ENCODE results near the gene IL1F10.

The IL1F10 gene

GRCh38 chr2:113067681-113068080 lies at the start of gene IL1F10:
TSS of gene IL1F10 (plus strand) at chr2:113067970. CDS start at chr2:113072739, 4,769 bp downstream.
- no peak for DNase-seq (ENCODE audit: low read depth in 3 of 3)

GRCh38 chr2:113018509-113018908 lies 49.3 kb upstream of the IL1F10 start:
- no peak for DNase-seq (ENCODE audit: low read depth in 3 of 3)

GRCh38 chr2:113021312-113021711 lies 46.5 kb upstream of the IL1F10 start:
- DNase-seq (ENCODE audit: low read depth in 3 of 3): no peak

GRCh38 chr2:113024764-113025163 lies 43.0 kb upstream of the IL1F10 start:
- DNase-seq (ENCODE audit: low read depth in 3 of 3): no peak

GRCh38 chr2:113025737-113026136 lies 42.0 kb upstream of the IL1F10 start:
- DNase-seq (ENCODE audit: low read depth in 3 of 3): no peak

GRCh38 chr2:113027691-113028090 lies 40.1 kb upstream of the IL1F10 start:
- DNase-seq (ENCODE audit: low read depth in 3 of 3): no peak

GRCh38 chr2:113028112-113028511 lies 39.7 kb upstream of the IL1F10 start:
- DNase-seq (ENCODE audit: low read depth in 3 of 3): no peak

GRCh38 chr2:113032737-113033136 lies 35.0 kb upstream of the IL1F10 start:
- no peak for DNase-seq (ENCODE audit: low read depth in 3 of 3)

- DNase-seq (ENCODE audit: low read depth in 3 of 3): no peak
These were observed 33.8 kb upstream of the IL1F10 start for GRCh38 chr2:113034016-113034415.

GRCh38 chr2:113036763-113037162 lies 31.0 kb upstream of the IL1F10 start:
- DNase-seq (ENCODE audit: low read depth in 3 of 3): no peak

GRCh38 chr2:113038291-113038690 lies 29.5 kb upstream of the IL1F10 start:
- DNase-seq (ENCODE audit: low read depth in 3 of 3): no peak

GRCh38 chr2:113039158-113039557 lies 28.6 kb upstream of the IL1F10 start:
- no peak for DNase-seq (ENCODE audit: low read depth in 3 of 3)

- no peak for DNase-seq (ENCODE audit: low read depth in 3 of 3)
These were observed 28.1 kb upstream of the IL1F10 start for GRCh38 chr2:113039719-113040118.

GRCh38 chr2:113041871-113042270 lies 25.9 kb upstream of the IL1F10 start:
- DNase-seq (ENCODE audit: low read depth in 3 of 3): no peak

GRCh38 chr2:113046465-113046864 lies 21.3 kb upstream of the IL1F10 start:
- no peak for DNase-seq (ENCODE audit: low read depth in 3 of 3)

GRCh38 chr2:113050921-113051895 lies 16.6 kb upstream of the IL1F10 start:
- no peak for DNase-seq (ENCODE audit: low read depth in 3 of 3)

GRCh38 chr2:113052396-113052917 lies 15.3 kb upstream of the IL1F10 start, which contains the start of gene IL36B:
TSS of gene IL36B (minus strand) at chr2:113052867.
- no peak for DNase-seq (ENCODE audit: low read depth in 3 of 3)

- DNase-seq (ENCODE audit: low read depth in 3 of 3): no peak
These were observed 14.1 kb upstream of the IL1F10 start for GRCh38 chr2:113053666-113054065.

GRCh38 chr2:113054066-113054465 lies 13.7 kb upstream of the IL1F10 start:
- no peak for DNase-seq (ENCODE audit: low read depth in 3 of 3)

- DNase-seq (ENCODE audit: low read depth in 3 of 3): no peak
These were observed 11.2 kb upstream of the IL1F10 start for GRCh38 chr2:113056521-113056920.

GRCh38 chr2:113057117-113057516 lies 10.7 kb upstream of the IL1F10 start:
- DNase-seq (ENCODE audit: low read depth in 3 of 3): no peak

GRCh38 chr2:113058411-113058994 lies 9.3 kb upstream of the IL1F10 start:
- DNase-seq (ENCODE audit: low read depth in 3 of 3): no peak

Measured in stimulated activated CD4-positive, alpha-beta T cell treated with anti-CD3 and anti-CD28 coated beads, TNF-alpha, amount 100 ng/mL, for 4 hours (primary cell).